Neural cell (in vitro differentiated cells): ENCODE results near the gene AP3S1.

Experiments used
- CTCF ChIP-seq: fragments of 450-650 bp; IDR thresholded peaks from 2 replicates; pipeline ENCODE4 v1.5.1; 2014; ENCODE audit warnings: antibody characterized with exemption, mild to moderate bottlenecking, moderate library complexity; ENCODE audit not compliant: poor library complexity, severe bottlenecking
- EZH2 ChIP-seq: fragments of 200-600, 300-800 bp; shearing (Covaris generic), sonication (generic); IDR thresholded peaks from 2 replicates; pipeline ENCODE4 v1.6.1; 2014; ENCODE audit warnings: antibody characterized with exemption, low read length, borderline replicate concordance, mild to moderate bottlenecking; ENCODE audit not compliant: insufficient read depth, poor library complexity, severe bottlenecking
- MXI1 ChIP-seq: fragments of 450-650 bp; conservative IDR thresholded peaks from 2 replicates; pipeline ENCODE4 v1.6.1; 2014; ENCODE audit warnings: antibody characterized with exemption, mild to moderate bottlenecking; ENCODE audit not compliant: poor library complexity, severe bottlenecking
- POLR2AphosphoS5 ChIP-seq: IDR thresholded peaks from 2 replicates; pipeline ENCODE4 v1.6.1; 2012
- RAD21 ChIP-seq: fragments of 450-650 bp; conservative IDR thresholded peaks from 2 replicates; pipeline ENCODE4 v1.6.1; 2014; ENCODE audit warnings: antibody characterized with exemption, mild to moderate bottlenecking, moderate library complexity
- SMC3 ChIP-seq: fragments of 450-650 bp; conservative IDR thresholded peaks from 2 replicates; pipeline ENCODE4 v1.6.1; 2014; ENCODE audit warnings: antibody characterized with exemption, mild to moderate bottlenecking, moderate library complexity; ENCODE audit not compliant: poor library complexity
- TAF1 ChIP-seq: IDR thresholded peaks from 2 replicates; pipeline ENCODE4 v1.6.1; 2012; ENCODE audit warnings: low read depth

- TF ChIP-seq POLR2AphosphoS5 (no peak), CTCF (no peak), RAD21 (no peak), SMC3 (no peak), TAF1 (no peak), MXI1 (no peak), EZH2 (no peak)
Measured at GRCh38 chr5:115895821-115896220, 54.1 kb downstream of the AP3S1 start.
